MCF 10A (cell line): Measurements from ENCODE around the gene NECTIN1. TPM values are rescaled to one million over a fixed set of nuclear protein-coding genes. Genes with fewer than 3 reads are reported as not detected.

Source experiments
- BruUV-seq: library from RNA; stranded (reverse); fragments of 400-500 nt; replicated peaks from 2 replicates; lab custom pipeline; 2021; lab: Mats Ljungman, UMichigan
- CTCF ChIA-PET: fragments of 300-600 bp; sonication (Branson Sonifier 250); formaldehyde crosslinking; extraction: SDS; loops from one replicate; lab custom pipeline; 2021; ENCODE audit warnings: antibody characterized with exemption, inconsistent platforms; lab: Yijun Ruan, JAX
- POLR2A ChIA-PET: fragments of 300-600, 350-650 bp; sonication (Branson Sonifier 250); formaldehyde crosslinking; extraction: SDS; loops from one replicate; lab custom pipeline; 2020; ENCODE audit warnings: antibody characterized with exemption, inconsistent platforms; lab: Yijun Ruan, JAX
- DNase-seq: peaks from one replicate; pipeline ENCODE4 v3.0.0-alpha.2; 2018; ENCODE audit not compliant: unreplicated experiment
- H3K27ac Mint-ChIP-seq: one replicate; pipeline ENCODE4 v1.8.0; 2022; ENCODE audit warnings: mild to moderate bottlenecking, low read depth, mixed read lengths; ENCODE audit not compliant: unreplicated experiment
- H3K27me3 Mint-ChIP-seq: one replicate; pipeline ENCODE4 v1.8.0; 2022; ENCODE audit warnings: mixed read lengths; ENCODE audit not compliant: insufficient read depth, unreplicated experiment
- H3K36me3 Mint-ChIP-seq: one replicate; pipeline ENCODE4 v1.8.0; 2022; ENCODE audit warnings: mild to moderate bottlenecking, moderate library complexity, mixed read lengths; ENCODE audit not compliant: insufficient read depth, unreplicated experiment
- H3K4me1 Mint-ChIP-seq: one replicate; pipeline ENCODE4 v1.8.0; 2022; ENCODE audit warnings: mixed read lengths; ENCODE audit not compliant: insufficient read depth, unreplicated experiment
- H3K4me3 Mint-ChIP-seq: one replicate; pipeline ENCODE4 v1.8.0; 2022; ENCODE audit warnings: mild to moderate bottlenecking, moderate library complexity, mixed read lengths; ENCODE audit not compliant: unreplicated experiment
- H3K9me3 Mint-ChIP-seq: one replicate; pipeline ENCODE4 v1.8.0; 2022; ENCODE audit warnings: mixed read lengths; ENCODE audit not compliant: unreplicated experiment
- CTCF ChIP-seq: fragments of 200-600 bp; IDR thresholded peaks from one replicate; pipeline ENCODE4 v1.8.0; 2022; ENCODE audit warnings: antibody characterized with exemption, mild to moderate bottlenecking; ENCODE audit not compliant: unreplicated experiment
- intact Hi-C: fragments of 100-400 bp; cut with micrococcal nuclease; formaldehyde crosslinking; loops from 2 replicates; pipeline ENCODE4 v1.14.1; 2022
- total RNA-seq: library from RNA; stranded (reverse); gene quantifications from 2 replicates; pipeline ENCODE4 v1.2.3, GENCODE V29; 2022

NECTIN1 gene
- total RNA-seq, 1 experiment from 2014 or later = 59.2 TPM

- Mint-ChIP-seq H3K27ac (no peak overlapping the region), H3K4me3 (no peak overlapping the region), H3K9me3 (no peaks in the 10 kb centered on the region), H3K4me1 (peaks cover 7% of the 10 kb centered on the region), H3K36me3 (no peaks in the 10 kb centered on the region), H3K27me3 (no peaks in the 10 kb centered on the region)
- CTCF ChIA-PET = no interaction called here
- POLR2A ChIA-PET = interaction anchor here (0.6 kb wide), 1 partner anchor 483 kb away, joined by 3 read pairs; no protein-coding TSS in a partner anchor
- no peak for TF ChIP-seq CTCF
- no peak for DNase-seq
- intact Hi-C loops = no loop called here
- BruUV-seq = no TSS peak
Observed at GRCh38 chr11:119614222-119615002, 114.6 kb downstream of the NECTIN1 start.

- CTCF ChIA-PET = interaction anchor here (0.6 kb wide), 1 partner anchor 89 kb away, joined by 3 read pairs; no protein-coding TSS in a partner anchor
- no peak for TF ChIP-seq CTCF
- Mint-ChIP-seq H3K9me3 (no peaks in the 10 kb centered on the region), H3K36me3 (no peaks in the 10 kb centered on the region), H3K4me1 (peaks cover 8% of the 10 kb centered on the region), H3K4me3 (no peak overlapping the region), H3K27me3 (peaks cover 12% of the 10 kb centered on the region), H3K27ac (no peak overlapping the region)
- no TSS peak for BruUV-seq
- intact Hi-C loops = no loop called here
- POLR2A ChIA-PET = no interaction called here
- no peak for DNase-seq
Observed at GRCh38 chr11:119612814-119613213, 116.2 kb downstream of the NECTIN1 start.

- intact Hi-C loops = no loop called here
- BruUV-seq = no TSS peak
Observed at GRCh38 chr11:119610836-119611426, 118.1 kb downstream of the NECTIN1 start.

More at GRCh38 chr11:119610836-119611426, 118.1 kb downstream of the NECTIN1 start:
- H3K9me3 Mint-ChIP-seq = no peaks in the 10 kb centered on the region
- CTCF ChIA-PET = interaction anchor here (0.9 kb wide), 1 partner anchor 130 kb away, joined by 3 read pairs; no protein-coding TSS in a partner anchor
- DNase-seq = no peak
- POLR2A ChIA-PET = interaction anchor here (0.6 kb wide), 1 partner anchor 25 kb away, joined by 3 read pairs; no protein-coding TSS in a partner anchor
- H3K27me3 Mint-ChIP-seq = peaks cover 31% of the 10 kb centered on the region
- no peak overlapping the region for H3K27ac Mint-ChIP-seq
- no peaks in the 10 kb centered on the region for H3K36me3 Mint-ChIP-seq
- no peak overlapping the region for H3K4me3 Mint-ChIP-seq
- TF ChIP-seq CTCF = no peak
- peaks cover 12% of the 10 kb centered on the region for H3K4me1 Mint-ChIP-seq
